Measurements from ENCODE around the gene QKI. TPM values are rescaled to one million over a fixed set of nuclear protein-coding genes. Genes with fewer than 3 reads are reported as not detected.
A peak's percentile ranks its signal among the peaks of the same experiment; 100 is the strongest.

Gene QKI
- total RNA-seq, 1 experiment from 2014 or later: 176 TPM

- no peak overlapping the region for H3K4me3 Mint-ChIP-seq
- Histone ChIP-seq H3K4me2 (ENCODE audit: insufficient read depth, insufficient read length, low read length) (no peak overlapping the region), H3K27ac (ENCODE audit: insufficient read length, low read depth, low read length) (no peak overlapping the region)
Observed at GRCh38 chr6:163459536-163459935, 45.0 kb downstream of the QKI start.

More at GRCh38 chr6:163459536-163459935, 45.0 kb downstream of the QKI start:
- peaks cover 16% of the 10 kb centered on the region; the same call in 1 of the 2 replicates for H3K79me2 ChIP-seq (ENCODE audit: insufficient read depth, low read length)
- H3K9ac ChIP-seq (ENCODE audit: extremely low read depth, insufficient read length, low read length): no peak overlapping the region
- no peak overlapping the region for H3K18ac ChIP-seq (ENCODE audit: insufficient read length, low read depth, low read length)
- no CpG with 5 or more reads among the region's 2 CpGs for WGBS (ENCODE audit: extremely low coverage, insufficient read length, low lambda C conversion rate)
- no peak overlapping the region for H4K91ac ChIP-seq (ENCODE audit: insufficient read length, low read depth, low read length)
- TF ChIP-seq CTCF (conservative IDR thresholded peaks at IDR 0.05): no peak
- H2BK15ac ChIP-seq (ENCODE audit: low read depth, low read length): no peak overlapping the region
- H2BK5ac ChIP-seq (ENCODE audit: insufficient read length, low read length): no peak overlapping the region
- H3T11ph ChIP-seq (ENCODE audit: low read length): no peak overlapping the region
- H2AK5ac ChIP-seq (ENCODE audit: insufficient read length, low read length): no peak overlapping the region
- H3K79me1 ChIP-seq (ENCODE audit: insufficient read depth, low read depth, low read length, poor library complexity, severe bottlenecking): peaks cover 2% of the 10 kb centered on the region
- no peaks in the 10 kb centered on the region for H4K20me1 ChIP-seq (ENCODE audit: control insufficient read depth, insufficient read depth, insufficient read length)
- H3K23ac ChIP-seq (ENCODE audit: insufficient read length, low read depth, low read length): no peak overlapping the region
- H3K56ac ChIP-seq (ENCODE audit: insufficient read length, low read depth, low read length): no peak overlapping the region
- no peak overlapping the region for H4K8ac ChIP-seq (replicated peaks; ENCODE audit: insufficient read length, low read depth, low read length)
- no peaks in the 10 kb centered on the region for H3K9me3 ChIP-seq (ENCODE audit: control insufficient read depth, low read depth, low read length)
- peaks cover 24 to 29% of the 10 kb centered on the region in 2 experiments for H3K4me1 Mint-ChIP-seq
- H3K27me3 Mint-ChIP-seq (ENCODE audit: low read depth): no peaks in the 10 kb centered on the region
- H3K4ac ChIP-seq (ENCODE audit: low read depth, low read length): no peak overlapping the region
- H2AFZ ChIP-seq (ENCODE audit: low read length): no peak overlapping the region
- H2BK12ac ChIP-seq (ENCODE audit: insufficient read length, low read depth, low read length): no peak overlapping the region
- no peak overlapping the region for H3K14ac ChIP-seq (ENCODE audit: insufficient read depth, low read length)
- H3K27ac Mint-ChIP-seq: peak overlapping the region in 1 of 3 experiments; percentile 31; a peak in 1 of 7 replicates
- no peaks in the 10 kb centered on the region for H3K23me2 ChIP-seq (ENCODE audit: insufficient read length, low read depth, low read length, poor library complexity, severe bottlenecking)
- peaks cover 9 to 19% (median 10%) of the 10 kb centered on the region in 3 experiments; a peak in 5 of 7 replicates for H3K36me3 Mint-ChIP-seq (ENCODE audit: insufficient read depth in 1 of 3, low read depth in 3 of 3)
- no peaks in the 10 kb centered on the region; the same call in none of the 2 replicates for H3K4me1 ChIP-seq (ENCODE audit: insufficient read depth, low read length)
- H2BK120ac ChIP-seq (ENCODE audit: low read depth, low read length, poor library complexity, severe bottlenecking): no peak overlapping the region
- H3K27me3 ChIP-seq (ENCODE audit: insufficient read depth, low read length): no peaks in the 10 kb centered on the region
- no peak overlapping the region for H2BK20ac ChIP-seq (ENCODE audit: low read depth, low read length, poor library complexity, severe bottlenecking)
- no peak overlapping the region for H4K5ac ChIP-seq (ENCODE audit: insufficient read length, low read depth, low read length)
- no peak for DNase-seq
- no peaks in the 10 kb centered on the region; a peak in 1 of 5 replicates for H3K9me3 Mint-ChIP-seq
